Measurements from ENCODE around the gene PAQR8. TPM values are rescaled to one million over a fixed set of nuclear protein-coding genes. Genes with fewer than 3 reads are reported as not detected.

PAQR8 gene
- total RNA-seq, 4 donors from 2014 or later, result 9.1 to 300 (median 210) TPM

DNA sequence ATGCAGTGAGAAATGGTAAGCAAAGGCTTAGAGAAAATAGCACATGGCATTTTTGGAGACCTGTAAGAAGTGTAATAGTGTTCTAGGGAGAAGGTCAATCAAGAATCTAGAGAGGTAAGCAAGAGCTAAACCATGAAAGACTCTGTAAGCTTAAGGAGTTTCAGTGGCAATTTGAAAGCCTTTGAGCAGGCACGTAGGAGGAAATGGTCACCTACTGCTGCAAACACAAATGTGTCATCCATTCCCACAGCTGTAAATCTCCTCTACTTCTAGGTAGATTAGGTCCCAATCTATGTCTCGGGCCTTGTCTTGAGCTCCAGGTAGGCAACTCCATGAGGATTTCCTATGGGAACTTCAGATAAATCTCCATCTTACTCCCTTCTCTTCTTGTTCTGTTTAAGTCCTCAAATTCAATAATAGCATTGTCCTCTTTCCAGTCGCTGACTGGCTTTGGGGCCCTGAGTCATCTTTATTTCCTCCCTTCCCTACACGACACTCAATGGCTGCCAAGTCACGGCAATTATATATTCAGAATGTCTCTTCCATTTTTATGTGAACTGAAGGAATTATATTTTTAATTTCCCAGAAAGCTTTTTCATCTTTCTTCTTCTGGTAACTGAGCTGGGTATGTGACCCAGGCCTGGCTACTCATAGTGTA, 24.2 kb upstream of the PAQR8 start:
- Histone ChIP-seq H3K27me3 (no peaks in the 10 kb centered on the region), H3K9me3 (no peaks in the 10 kb centered on the region), H3K4me1 (peaks cover 0 to 11% (median 0%) of the 10 kb centered on the region in 4 donors), H3K36me3 (no peaks in the 10 kb centered on the region), H3K4me3 (no peak overlapping the region), H3K27ac (no peak overlapping the region)
- TF ChIP-seq, protein P1, sequence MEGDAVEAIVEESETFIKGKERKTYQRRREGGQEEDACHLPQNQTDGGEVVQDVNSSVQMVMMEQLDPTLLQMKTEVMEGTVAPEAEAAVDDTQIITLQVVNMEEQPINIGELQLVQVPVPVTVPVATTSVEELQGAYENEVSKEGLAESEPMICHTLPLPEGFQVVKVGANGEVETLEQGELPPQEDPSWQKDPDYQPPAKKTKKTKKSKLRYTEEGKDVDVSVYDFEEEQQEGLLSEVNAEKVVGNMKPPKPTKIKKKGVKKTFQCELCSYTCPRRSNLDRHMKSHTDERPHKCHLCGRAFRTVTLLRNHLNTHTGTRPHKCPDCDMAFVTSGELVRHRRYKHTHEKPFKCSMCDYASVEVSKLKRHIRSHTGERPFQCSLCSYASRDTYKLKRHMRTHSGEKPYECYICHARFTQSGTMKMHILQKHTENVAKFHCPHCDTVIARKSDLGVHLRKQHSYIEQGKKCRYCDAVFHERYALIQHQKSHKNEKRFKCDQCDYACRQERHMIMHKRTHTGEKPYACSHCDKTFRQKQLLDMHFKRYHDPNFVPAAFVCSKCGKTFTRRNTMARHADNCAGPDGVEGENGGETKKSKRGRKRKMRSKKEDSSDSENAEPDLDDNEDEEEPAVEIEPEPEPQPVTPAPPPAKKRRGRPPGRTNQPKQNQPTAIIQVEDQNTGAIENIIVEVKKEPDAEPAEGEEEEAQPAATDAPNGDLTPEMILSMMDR (IDR thresholded peaks at IDR 0.05), result no peak
- no peak for TF ChIP-seq POLR2A (IDR thresholded peaks at IDR 0.05)
- no peak for DNase-seq

DNA sequence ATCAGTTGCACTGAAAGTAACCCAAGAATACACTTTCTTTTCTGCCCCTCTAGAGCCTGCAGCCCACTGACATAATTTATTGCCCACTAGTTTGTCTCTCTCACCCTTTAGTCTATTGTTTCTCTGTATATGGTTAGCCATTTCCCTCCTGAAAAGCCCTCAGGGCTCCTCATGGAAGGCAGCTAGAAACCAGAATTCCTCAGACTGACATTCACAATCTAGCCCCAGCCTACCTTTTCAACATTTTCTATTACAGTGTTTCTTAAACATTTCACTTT, 21.4 kb upstream of the PAQR8 start:
- no peak for TF ChIP-seq POLR2A (IDR thresholded peaks at IDR 0.05)
- TF ChIP-seq, protein P1 (IDR thresholded peaks at IDR 0.05), result no peak

DNA sequence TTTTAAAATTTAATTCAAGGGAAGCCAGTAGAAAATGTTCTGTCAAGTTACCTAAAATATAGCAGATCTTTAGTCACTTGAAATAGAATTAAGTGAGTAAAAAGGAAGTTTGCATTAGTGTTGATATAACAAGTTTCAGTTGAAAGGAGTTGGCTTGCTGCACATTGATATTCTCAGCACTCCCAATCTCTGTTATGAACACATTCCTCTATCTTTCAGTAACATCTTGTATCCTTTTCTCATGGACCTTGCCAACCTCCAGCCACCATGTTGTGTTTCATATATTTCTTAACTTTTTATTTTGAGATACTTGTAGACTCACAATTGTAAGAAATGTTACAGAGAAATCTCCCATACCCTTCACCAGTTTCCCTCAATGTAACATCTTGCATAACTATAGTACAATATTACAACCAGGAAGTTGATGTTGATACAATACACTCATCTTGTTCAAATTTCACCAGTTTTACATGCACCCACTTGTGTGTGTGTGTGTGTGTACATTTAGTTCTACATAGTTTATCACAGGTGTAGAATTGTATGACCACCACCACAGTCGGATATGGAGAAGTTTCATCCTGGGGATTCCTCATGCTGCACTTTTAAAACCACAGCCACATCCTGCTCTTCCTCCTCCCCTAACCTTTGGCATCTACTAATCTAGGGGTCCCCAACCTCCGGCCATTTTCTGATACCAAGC, 20.2 kb upstream of the PAQR8 start:
- no peaks in the 10 kb centered on the region for H3K4me1 ChIP-seq
- no peak overlapping the region for H3K4me3 ChIP-seq
- DNase-seq, result no peak
- no peaks in the 10 kb centered on the region for H3K9me3 ChIP-seq
- no peaks in the 10 kb centered on the region for H3K36me3 ChIP-seq
- TF ChIP-seq, protein P1 (IDR thresholded peaks at IDR 0.05), result no peak
- TF ChIP-seq POLR2A (IDR thresholded peaks at IDR 0.05), result no peak
- no peak overlapping the region for H3K27ac ChIP-seq
- H3K27me3 ChIP-seq, result no peaks in the 10 kb centered on the region

More for the DNA sequence above, 21.4 kb upstream of the PAQR8 start:
- Histone ChIP-seq H3K36me3 (no peaks in the 10 kb centered on the region), H3K9me3 (no peaks in the 10 kb centered on the region), H3K4me3 (no peak overlapping the region), H3K27ac (no peak overlapping the region), H3K27me3 (no peaks in the 10 kb centered on the region), H3K4me1 (no peaks in the 10 kb centered on the region)
- no peak for DNase-seq

DNA sequence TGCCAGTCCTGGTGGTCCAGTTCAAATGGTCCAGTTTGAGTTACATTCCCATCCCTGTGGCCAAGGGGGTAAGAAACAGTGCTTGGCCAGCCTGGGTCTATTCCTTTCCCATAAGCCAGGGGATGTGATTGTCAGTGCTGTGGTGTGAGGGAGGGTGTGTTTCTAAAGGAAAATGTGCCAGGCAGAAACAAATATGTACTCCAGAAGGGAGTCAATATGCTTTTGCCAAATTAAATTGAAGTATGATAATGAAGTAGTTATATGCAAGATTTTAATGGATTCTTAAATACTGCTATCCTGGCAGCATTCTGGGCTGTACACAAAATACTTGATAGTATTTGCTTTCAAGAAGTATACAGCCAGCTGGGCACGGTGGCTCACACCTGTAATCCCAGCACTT, 16.6 kb upstream of the PAQR8 start:
- no peaks in the 10 kb centered on the region for H3K27me3 ChIP-seq
- H3K27ac ChIP-seq, result no peak overlapping the region
- no peaks in the 10 kb centered on the region for H3K4me1 ChIP-seq
- no peak for DNase-seq
- H3K36me3 ChIP-seq, result no peaks in the 10 kb centered on the region
- no peak overlapping the region for H3K4me3 ChIP-seq
- TF ChIP-seq, protein P1 (IDR thresholded peaks at IDR 0.05), result no peak
- no peak for TF ChIP-seq POLR2A (IDR thresholded peaks at IDR 0.05)
- no peaks in the 10 kb centered on the region for H3K9me3 ChIP-seq

DNA sequence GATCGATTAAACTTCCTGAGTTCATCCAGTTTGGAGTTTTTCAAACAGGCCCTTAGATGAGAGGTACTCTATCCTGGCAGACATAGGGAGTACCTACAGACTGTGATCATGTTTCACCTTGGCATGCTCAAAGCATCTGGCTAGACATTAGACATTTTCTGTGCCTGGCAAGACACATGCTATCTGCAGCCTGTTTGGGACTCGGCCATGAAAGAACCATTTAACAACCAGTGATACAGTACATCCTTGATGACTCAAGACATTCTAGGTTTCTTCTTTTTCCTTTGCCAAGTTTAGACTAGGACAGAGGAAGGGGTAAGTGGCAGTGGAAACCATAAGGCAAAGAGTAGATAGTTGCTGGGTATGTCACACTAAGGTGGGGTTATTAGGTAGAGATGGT, 15.4 kb upstream of the PAQR8 start:
- Histone ChIP-seq H3K36me3 (no peaks in the 10 kb centered on the region), H3K27ac (no peak overlapping the region), H3K9me3 (no peaks in the 10 kb centered on the region), H3K4me1 (no peaks in the 10 kb centered on the region), H3K4me3 (no peak overlapping the region), H3K27me3 (no peaks in the 10 kb centered on the region)
- no peak for TF ChIP-seq POLR2A (IDR thresholded peaks at IDR 0.05)
- TF ChIP-seq, protein P1 (IDR thresholded peaks at IDR 0.05), result no peak
- no peak for DNase-seq

All from Peyer's patch (tissue), 4 donors.